G401 (cell line): ENCODE results near the gene RBM15B. TPM values are rescaled to one million over a fixed set of nuclear protein-coding genes. Genes with fewer than 3 reads are reported as not detected.
A peak's percentile ranks its signal among the peaks of the same experiment; 100 is the strongest.
"Not testable (repeated sequence)": the region's sequence is repeated elsewhere in the genome, so short reads cannot be mapped to it uniquely, and the experiment has no call there.

Experiments used
- DNase-seq: peaks from one replicate; pipeline ENCODE4 v3.0.0-alpha.2; 2015; ENCODE audit warnings: low spot score
- in situ Hi-C: cut with HindIII; loops from 2 replicates; pipeline ENCODE4 v1.10.0; 2016; ENCODE audit warnings: low sequenced_read_pairs, mixed read lengths
- total RNA-seq: library from RNA; depleted of rRNA; stranded (reverse); fragments of >200 nt; shearing (Covaris generic); gene quantifications from 2 replicates; pipeline ENCODE4 v1.2.3, GENCODE V29; 2014; rRNA removed

Gene RBM15B, protein sequence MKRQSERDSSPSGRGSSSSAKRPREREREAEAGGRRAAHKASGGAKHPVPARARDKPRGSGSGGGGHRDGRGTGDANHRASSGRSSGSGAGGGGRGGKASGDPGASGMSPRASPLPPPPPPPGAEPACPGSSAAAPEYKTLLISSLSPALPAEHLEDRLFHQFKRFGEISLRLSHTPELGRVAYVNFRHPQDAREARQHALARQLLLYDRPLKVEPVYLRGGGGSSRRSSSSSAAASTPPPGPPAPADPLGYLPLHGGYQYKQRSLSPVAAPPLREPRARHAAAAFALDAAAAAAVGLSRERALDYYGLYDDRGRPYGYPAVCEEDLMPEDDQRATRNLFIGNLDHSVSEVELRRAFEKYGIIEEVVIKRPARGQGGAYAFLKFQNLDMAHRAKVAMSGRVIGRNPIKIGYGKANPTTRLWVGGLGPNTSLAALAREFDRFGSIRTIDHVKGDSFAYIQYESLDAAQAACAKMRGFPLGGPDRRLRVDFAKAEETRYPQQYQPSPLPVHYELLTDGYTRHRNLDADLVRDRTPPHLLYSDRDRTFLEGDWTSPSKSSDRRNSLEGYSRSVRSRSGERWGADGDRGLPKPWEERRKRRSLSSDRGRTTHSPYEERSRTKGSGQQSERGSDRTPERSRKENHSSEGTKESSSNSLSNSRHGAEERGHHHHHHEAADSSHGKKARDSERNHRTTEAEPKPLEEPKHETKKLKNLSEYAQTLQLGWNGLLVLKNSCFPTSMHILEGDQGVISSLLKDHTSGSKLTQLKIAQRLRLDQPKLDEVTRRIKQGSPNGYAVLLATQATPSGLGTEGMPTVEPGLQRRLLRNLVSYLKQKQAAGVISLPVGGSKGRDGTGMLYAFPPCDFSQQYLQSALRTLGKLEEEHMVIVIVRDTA
- 48.4 and 52.6 TPM in 2 replicates for total RNA-seq

GRCh38 chr3:51391075-51391565 lies at the start of gene RBM15B:
Gene RBM15B, plus strand, starts transcription at chr3:51391285. Its CDS starts 115 bp downstream, at chr3:51391400.
- in situ Hi-C loops, result loop anchor here (25.0 kb wide), 1 partner anchor 779 kb away; the partner anchor contains the start of genes CISH and MAPKAPK3

DNA sequence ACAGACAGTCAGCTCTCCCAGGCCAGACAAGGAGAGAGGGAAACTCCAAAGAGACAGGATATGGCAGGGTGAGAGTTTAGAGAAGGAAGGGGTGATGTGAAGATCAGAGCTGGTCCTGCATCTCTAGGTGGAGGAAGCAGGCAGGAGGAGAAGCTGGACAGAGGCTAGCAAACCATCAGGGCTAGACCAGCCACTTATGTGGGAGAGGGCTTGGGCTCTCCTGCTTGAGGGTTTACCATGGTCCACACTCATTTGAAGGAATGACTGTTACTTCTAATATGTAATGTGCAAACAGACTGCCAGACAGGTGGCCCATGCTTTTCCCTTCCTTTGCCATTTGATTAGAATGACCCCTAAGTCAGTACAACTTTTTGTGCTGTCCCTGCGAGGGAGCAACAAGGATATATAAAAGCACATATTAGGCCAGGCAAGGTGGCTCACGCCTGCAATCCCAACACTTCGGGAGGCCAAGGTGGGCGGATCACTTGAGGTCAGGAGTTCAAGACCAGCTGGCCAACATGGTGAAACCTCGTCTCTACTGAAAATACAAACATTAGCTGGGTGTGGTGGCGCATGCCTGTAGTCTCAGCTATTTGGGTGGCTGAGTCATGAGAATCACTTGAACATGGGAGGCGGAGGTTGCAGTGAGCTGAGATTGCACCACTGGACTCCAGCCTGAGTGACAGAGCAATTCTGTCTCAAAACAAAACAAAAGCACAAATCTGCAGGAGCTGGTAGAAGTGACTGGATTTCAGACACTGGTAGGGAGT lies 47.0 kb upstream of the RBM15B start:
- in situ Hi-C loops, result no loop called here
- DNase-seq, result no peak

More at GRCh38 chr3:51391075-51391565, at the start of gene RBM15B:
- DNase-seq, result peak; percentile 94

- in situ Hi-C loops, result no loop called here
- DNase-seq, result peak; percentile 94
Observed at GRCh38 chr3:51350751-51351150, 40.3 kb upstream of the RBM15B start.

GRCh38 chr3:51353131-51353530 lies 38.0 kb upstream of the RBM15B start:
- DNase-seq, result no peak
- in situ Hi-C loops, result no loop called here

GRCh38 chr3:51353691-51354090 lies 37.4 kb upstream of the RBM15B start:
- in situ Hi-C loops, result no loop called here
- DNase-seq, result peak; percentile 43

DNA sequence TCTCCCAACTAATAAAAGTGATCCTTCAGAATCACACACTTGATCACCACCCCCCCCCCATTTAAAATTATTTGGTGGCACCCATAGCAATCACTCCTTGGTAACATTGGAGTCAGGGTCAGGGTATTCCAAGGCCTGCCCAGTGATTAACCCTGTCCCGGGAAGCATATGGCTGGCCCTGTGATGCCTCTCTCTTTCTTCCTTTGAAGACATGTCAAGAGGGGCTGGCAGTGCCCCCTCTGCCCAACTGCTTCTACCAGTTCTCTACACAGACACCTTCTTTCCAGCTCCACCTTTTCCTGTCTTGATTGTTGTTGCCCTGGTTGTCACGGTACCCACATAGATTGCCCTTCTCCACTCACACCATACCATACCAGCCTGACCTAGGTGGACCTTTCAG lies 36.9 kb upstream of the RBM15B start:
- in situ Hi-C loops, result no loop called here

DNA sequence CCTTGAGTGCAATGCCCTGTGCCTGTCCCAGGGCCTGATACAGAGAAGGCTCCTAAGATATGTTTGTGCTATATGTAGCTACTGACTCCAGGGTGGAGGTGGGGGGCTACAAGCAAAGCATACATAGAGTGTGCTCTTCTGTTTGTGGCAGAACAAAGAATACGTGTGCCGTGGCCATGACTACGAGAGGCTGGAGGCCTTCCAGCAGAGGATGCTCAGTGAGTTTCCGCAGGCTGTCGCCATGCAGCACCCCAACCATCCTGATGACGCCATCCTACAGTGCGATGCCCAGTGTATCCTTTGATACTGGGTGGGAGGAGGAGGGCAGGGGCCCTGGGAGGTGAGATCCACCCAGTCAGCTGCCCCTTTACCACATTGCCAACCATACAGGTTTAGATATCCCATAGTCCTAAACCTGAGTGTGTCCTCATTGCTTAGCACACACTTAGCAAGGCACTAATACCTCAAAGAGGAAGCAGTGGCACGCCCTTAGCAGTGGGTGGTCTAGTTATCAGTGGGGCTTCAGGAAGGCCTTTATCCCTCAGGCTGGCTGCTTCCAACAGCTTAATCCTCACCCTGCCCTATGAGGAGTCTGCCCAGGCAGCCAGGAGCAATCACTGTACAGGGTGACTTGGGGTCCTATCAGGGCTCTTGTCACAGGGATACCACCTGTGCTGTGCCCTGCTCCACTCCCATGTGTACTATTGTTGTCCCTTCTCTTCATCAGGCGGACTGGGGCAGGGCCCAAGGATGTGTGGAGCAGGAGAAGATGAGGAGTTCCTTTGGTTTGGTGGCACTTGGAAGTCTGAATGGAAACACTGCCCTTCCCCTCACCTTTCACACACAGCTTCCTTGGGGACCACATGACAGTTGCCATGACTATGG lies 36.1 kb upstream of the RBM15B start:
- in situ Hi-C loops, result no loop called here
- no peak for DNase-seq

More for the DNA sequence above, 36.9 kb upstream of the RBM15B start:
- no peak for DNase-seq

DNA sequence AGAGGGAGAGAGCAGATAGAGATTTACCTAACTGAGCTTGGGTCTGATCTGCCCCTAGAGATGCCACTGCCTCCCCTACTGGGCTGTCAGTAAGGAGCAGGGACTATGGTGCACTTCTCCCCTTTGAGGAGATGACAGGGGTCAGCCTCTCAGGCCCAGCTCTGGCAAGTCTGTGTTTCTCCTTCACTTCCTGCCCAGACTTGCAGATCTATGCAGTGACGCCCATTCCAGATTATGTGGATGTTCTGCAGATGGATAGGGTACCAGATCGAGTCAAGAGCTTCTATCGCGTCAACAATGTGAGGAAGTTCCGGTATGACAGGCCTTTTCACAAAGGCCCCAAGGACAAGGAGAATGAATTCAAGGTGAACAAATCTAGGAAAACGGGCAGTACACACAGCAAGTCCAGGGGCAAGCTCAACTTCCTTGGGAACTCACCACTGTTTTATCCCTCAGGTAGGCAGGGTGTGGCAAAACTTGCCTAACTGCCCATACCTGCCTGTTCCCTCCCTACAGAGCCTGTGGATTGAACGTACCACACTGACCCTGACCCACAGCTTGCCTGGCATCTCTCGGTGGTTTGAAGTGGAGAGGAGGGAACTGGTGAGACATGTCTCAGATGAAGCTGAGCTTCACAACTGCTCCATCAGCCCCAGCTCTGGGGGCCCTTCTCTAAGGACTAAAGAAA lies 35.0 kb upstream of the RBM15B start:
- no peak for DNase-seq
- in situ Hi-C loops, result no loop called here

GRCh38 chr3:51357856-51358255 lies 33.2 kb upstream of the RBM15B start:
- no peak for DNase-seq
- in situ Hi-C loops, result no loop called here

DNA sequence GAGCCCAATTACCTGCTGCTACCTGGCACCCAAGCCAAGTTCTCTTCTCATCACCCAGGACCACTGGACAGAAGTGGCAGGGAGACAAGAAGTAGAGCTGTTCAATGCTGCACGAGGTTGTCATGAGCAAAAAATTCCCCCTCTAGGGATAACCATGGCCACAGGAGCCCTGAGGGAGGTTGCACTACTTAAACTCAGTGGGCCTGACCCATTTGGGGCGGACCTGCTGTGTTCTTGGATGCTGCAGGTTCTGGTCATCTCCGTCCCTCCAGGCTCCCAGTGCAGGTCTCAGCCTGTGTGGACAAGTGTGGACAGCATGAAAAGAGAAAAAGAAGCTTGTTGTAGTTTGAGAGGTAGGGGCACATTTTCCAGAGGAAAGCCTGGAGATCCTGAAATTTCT lies 32.1 kb upstream of the RBM15B start:
- in situ Hi-C loops, result no loop called here
- DNase-seq, result peak; percentile 33

DNA sequence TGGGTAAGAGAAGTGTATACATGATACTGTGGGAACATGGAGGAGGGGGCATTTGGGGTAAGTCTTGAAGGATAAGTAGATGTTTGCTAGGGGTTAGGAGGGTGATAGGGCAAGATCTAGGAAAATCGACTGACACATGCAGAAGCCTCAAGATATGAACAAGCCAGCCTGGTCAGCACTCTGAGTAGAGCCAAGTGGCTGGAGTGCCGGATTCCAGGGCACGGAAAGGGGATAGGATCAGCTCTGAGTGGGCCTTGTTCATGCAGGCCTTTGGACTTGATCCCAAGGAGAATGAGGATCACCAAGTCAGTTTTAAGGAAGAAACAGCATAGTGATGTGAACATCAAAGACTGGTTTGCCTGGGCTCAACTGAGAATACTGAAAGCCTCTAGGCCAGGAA lies 30.3 kb upstream of the RBM15B start:
- in situ Hi-C loops, result no loop called here
- DNase-seq, result no peak

- no peak for DNase-seq
- in situ Hi-C loops, result no loop called here
Observed at GRCh38 chr3:51361746-51362145, 29.3 kb upstream of the RBM15B start.

- no peak for DNase-seq
- in situ Hi-C loops, result no loop called here
Observed at GRCh38 chr3:51362476-51362875, 28.6 kb upstream of the RBM15B start.

DNA sequence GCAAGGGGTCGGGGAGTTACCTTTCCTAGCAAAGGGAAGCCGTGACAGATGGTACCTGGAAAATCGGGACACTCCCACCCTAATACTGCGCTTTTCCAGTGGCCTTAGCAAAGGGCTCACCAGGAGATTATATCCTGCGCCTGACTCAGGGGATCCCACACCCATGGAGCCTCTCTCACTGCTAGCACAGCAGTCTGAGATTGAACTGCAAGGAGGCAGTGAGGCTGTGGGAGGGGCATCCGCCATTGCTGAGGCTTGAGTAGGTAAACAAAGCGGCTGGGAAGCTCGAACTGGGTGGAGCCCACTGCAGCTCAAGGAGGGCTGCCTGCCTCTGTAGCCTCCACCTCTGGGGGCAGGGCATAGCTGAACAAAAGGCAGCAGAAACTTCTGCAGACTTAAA lies 22.8 kb upstream of the RBM15B start:
- in situ Hi-C loops, DNase-seq: not testable (repeated sequence)

- in situ Hi-C loops, result no loop called here
- DNase-seq, result peak; percentile 80
Observed at GRCh38 chr3:51371943-51372557, 19.0 kb upstream of the RBM15B start.

- DNase-seq, result no peak
- in situ Hi-C loops, result no loop called here
Observed at GRCh38 chr3:51373658-51374421, 17.2 kb upstream of the RBM15B start.

GRCh38 chr3:51374456-51374855 lies 16.6 kb upstream of the RBM15B start:
- in situ Hi-C loops, result no loop called here
- no peak for DNase-seq
